Measurements from ENCODE around the gene SARM1.

- TF ChIP-seq, protein P1, sequence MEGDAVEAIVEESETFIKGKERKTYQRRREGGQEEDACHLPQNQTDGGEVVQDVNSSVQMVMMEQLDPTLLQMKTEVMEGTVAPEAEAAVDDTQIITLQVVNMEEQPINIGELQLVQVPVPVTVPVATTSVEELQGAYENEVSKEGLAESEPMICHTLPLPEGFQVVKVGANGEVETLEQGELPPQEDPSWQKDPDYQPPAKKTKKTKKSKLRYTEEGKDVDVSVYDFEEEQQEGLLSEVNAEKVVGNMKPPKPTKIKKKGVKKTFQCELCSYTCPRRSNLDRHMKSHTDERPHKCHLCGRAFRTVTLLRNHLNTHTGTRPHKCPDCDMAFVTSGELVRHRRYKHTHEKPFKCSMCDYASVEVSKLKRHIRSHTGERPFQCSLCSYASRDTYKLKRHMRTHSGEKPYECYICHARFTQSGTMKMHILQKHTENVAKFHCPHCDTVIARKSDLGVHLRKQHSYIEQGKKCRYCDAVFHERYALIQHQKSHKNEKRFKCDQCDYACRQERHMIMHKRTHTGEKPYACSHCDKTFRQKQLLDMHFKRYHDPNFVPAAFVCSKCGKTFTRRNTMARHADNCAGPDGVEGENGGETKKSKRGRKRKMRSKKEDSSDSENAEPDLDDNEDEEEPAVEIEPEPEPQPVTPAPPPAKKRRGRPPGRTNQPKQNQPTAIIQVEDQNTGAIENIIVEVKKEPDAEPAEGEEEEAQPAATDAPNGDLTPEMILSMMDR (IDR thresholded peaks at IDR 0.05) = no peak
- TF ChIP-seq POLR2A (IDR thresholded peaks at IDR 0.05) = no peak
Measured at GRCh38 chr17:28366605-28367004, 4.9 kb upstream of the SARM1 start.

Measured in vagina (tissue), 2 donors.